HG03135 (cell line): ENCODE results near the gene TBL1XR1.

ENCODE experiments used
- ATAC-seq: cut with Tn5 transposase; IDR thresholded peaks from one replicate; pipeline ENCODE4 v1.9.1; 2021; ENCODE audit warnings: mild to moderate bottlenecking, moderate library complexity; ENCODE audit not compliant: unreplicated experiment

Gene TBL1XR1

DNA sequence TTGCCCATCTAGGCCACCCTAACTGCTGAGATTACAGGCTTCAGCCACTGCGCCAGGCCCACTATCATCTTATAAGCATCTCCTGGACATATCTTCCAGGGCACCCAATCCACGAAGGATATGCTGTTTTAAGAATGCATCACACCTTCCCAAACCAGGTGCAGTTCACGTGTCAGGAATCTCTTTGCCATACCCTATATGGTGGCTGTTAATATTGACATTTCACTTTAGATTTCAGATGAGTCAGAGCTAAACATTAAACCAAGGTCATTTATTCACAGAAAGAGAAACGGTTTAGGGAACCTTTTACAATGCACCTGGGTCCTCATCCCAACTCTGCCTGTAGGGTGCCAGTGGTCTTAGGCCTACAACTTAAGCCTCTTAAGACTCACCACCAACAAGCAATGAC is 85.7 kb downstream of the TBL1XR1 start:
- ATAC-seq: no peak

DNA sequence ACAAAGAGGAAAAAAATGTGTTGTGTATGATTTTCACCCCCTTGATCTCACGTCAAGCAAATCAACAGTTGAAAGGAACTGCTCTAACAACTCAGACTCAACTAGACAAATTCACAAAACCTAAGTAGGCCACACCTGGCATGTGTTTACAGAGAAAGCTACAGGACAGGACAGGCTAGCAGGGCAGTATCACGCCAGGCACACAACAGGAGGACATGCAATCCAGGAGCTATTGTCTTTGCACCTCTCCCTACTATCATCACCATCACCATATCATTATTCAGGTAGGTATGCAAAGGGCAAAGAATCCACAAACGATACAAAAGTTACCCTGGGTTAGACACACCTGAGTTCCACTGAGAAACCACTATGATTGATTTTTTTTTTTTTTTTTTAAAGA is 86.4 kb downstream of the TBL1XR1 start:
- ATAC-seq: no peak

DNA sequence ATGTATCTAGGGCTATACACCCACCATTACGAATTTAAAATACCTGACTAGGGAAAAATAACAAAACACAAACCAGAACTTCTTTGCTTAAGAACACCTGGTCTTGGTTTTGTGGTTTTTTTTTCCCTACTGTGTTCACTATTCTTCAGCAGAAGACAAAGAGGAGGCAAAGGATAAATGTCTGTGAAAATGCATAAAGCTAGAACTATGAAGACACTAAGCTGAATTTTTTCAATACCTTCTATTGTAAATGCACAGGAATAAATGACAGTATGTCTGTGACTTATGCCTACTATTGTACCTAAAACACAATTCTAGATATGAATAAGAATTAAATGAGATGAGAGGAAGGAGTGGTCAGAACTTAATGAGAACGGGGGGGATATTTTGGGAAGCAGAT is 86.9 kb downstream of the TBL1XR1 start:
- ATAC-seq: no peak

DNA sequence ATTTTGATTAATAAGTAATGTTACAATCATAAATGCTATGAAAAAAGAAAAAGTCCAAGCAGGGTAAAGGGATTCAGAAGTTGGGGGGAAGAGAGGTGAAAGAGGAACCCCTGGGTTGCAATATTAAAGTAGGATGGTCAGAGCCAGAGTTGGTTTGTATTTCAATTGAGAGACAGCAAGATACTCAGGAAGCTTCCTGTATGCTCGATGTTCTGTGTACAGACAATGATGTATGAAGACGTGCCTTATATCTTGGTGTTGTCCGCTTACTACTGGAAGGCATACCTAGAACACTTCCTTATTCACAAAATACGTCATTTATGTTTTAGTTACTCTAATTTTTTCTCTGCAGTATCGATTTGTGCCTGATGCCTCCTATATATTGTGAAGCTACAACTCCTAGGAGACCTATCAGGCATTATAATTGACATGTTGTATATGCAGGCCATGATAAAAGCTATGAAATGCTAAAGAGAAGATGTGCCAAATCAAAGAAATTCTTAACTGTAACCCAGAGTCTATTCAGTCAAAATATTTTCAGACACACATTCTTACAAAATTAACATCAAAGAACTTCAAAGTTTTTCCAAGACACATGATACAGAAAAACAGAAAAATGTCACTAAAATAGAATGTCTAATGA is 87.5 kb downstream of the TBL1XR1 start:
- no peak for ATAC-seq

DNA sequence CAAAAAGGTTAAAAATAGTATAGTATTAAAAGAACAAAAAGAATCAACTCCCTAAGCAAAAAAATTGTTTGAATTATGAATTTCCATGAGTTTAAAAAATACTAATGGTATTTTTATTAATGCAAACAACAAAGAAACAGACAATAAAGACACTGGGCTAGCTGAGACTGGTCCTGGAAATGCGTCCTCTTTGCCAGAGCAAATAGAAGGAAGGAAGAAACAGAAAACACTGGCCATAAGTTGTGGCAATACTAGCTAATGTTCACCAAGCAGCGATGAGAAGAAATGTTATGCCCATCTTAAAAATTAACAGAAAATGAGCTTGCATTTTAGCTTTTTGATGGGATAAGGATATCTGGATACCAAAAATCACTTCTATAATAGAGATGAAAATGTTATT is 88.6 kb downstream of the TBL1XR1 start:
- ATAC-seq: no peak

DNA sequence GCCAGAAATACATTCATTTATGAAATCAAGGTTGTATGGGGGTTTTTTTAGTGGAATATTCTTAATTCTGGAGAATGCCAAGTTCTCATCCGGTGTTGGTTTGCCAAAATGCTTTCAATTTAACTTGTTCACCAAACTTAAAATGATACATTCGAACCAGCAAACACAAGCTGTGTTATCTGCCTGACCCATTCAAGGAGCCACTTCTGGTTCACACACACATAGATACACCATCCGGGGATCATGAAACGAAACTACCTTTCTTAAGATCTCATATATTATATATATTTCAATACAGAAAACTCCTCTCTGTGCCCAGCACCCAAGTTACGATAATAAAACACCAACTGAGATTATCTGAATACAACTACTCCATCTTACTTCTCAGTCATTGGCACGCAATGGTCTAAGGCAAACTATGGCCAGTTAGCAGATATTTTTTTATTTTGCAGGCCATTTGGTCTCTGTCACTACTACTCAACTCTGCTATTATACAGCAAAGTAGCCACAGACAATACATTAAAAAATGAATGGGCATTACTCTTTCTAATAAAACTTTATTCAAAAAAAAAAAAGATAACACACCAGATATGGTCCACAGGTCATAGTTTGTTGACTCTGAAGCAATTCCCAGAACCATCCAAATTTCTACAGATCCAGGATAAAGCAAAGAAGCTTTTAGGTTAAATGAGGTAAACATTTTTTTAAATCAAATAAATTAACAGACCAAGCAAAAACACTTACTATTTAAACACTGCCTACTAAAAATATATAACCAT is 89.6 kb downstream of the TBL1XR1 start:
- ATAC-seq: no peak

DNA sequence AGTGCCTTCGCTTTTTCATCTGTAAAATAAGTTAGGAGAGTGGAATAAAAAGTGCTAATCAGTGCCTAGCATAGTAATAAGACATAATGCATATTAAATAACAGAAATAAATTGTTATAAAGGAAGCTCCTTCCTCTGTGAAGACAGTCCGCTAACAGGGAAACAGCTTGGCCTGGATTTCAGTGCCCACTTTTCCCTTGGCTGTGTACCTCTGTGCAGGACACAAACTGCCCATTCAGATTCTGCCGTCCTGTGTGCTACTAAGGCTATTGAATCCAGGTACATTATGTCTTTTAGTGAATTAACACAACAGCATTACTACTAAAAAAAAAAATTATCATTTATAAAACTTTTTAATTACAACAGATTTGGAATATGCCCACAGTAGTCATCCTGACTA is 90.7 kb downstream of the TBL1XR1 start:
- no peak for ATAC-seq

DNA sequence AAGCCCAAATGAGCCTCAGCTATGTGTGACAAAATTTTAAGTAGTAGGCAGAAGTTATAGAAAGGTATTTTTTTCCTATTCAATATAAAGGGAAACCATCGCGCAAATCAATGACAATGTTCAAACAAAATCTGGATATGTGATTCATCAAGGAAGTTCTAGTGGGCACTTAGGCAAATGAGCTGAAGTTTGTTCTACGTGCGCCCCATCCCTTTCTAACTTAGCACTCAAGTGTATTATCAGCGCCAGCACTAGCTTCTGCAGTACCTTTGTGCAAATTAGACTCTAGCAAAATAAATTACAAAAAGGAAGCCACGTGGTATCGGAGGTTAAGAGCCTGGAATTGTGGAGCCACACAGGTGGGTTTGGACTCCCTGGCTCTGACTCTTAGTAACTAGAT is 91.1 kb downstream of the TBL1XR1 start:
- ATAC-seq: no peak

DNA sequence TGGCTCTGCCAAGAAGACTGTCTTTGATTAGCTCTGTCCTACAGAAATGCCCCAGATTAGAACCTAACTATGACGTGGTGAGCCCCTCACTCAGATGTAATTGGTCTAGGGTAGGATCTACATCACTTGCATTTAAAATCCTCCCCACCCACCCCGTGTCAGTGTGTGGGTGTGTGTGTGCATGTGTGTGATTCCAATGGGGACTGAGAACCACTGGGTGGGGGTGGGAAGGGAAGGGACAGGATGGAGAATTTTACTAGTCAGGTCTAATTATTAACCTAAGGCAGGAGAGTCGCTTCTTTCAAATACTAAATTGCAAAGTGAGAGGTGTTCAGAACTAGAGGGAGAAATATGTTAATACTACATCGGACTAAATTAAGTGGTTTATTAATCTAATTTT is 91.7 kb downstream of the TBL1XR1 start:
- no peak for ATAC-seq

DNA sequence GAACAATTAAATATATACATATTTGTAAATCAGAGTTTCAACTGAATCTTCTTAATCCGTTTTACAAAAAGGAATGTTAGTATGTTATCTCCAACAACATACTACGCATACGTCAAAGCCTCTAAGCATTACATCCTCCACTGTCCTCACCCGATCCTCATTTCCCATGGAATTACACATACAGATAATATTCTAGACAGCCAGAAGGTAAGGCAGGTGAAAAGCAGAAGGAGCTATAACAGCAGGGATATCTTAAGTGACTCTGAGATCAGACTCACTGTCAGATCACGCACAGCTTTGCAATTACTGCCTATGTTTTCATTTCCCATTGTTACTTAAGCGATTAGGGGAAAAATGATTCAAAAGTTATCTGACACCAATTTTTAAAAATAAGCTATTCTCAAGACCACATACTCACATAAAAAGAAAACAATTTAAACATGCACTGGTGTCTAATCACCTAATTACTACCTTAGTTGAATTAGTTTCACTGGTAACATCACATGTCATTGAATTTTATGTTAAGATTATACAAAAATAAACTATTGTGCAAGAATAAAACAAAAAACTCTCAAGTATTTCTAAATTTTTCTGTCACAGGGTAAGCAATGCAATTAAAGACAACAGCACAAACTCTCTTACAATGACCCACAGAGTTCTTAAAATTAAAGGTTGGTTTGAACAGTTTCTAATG is 92.8 kb downstream of the TBL1XR1 start:
- no peak for ATAC-seq

DNA sequence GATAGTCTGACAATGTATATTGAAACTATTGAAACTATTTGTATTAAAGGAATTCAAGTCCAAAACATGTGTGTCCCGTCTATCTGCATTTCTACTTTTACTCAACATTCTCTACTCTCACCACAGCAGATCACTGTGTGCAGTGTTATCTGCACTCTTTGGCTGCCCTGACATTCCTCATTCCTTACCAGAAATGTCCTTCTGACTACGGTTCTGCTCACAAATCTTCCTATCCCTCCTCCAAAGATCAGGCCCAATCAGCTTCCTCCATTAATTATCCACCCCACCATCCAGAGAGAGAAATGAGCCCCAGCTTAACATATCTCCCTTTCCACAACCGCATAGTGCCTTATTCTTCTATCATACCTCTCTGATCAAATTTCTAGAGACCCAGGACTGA is 94.7 kb downstream of the TBL1XR1 start:
- ATAC-seq: no peak

DNA sequence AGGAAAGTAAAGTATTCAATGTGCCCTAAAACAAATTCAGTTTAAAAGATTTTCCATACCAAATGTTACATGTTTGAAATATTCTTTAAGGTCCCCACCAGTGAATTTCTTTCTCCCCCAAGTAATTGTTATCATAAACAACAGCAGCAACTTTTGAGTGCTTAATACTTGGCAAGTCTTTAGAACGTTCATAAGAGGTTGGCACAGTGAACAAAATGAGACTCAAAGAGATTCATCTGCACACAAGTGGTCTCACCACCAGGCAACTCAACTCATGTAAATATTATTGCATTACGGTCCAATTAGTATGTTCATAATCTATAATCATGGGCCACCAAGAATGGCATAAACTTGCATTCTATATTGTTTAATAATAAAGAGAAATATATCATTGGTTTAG is 98.7 kb downstream of the TBL1XR1 start:
- no peak for ATAC-seq

DNA sequence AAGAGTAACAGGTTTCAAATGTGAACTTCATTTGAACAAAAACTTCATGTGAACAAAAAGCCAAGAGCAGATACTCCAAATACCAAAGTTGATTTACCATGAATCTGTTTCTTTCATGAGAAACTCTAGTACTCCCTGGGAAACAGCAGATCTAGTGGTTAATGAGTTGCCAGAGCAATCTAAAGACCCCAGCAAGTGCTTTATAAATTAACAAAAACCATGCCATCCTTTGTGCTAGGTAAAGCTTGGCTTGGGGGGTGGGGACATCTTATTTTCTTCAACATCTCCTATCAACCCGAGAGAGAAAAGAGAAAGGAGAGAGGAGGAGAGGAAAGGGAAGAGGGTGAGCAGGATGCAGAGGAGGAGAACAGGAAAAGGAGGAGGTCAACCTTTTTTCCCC is 100.7 kb downstream of the TBL1XR1 start:
- ATAC-seq: no peak

DNA sequence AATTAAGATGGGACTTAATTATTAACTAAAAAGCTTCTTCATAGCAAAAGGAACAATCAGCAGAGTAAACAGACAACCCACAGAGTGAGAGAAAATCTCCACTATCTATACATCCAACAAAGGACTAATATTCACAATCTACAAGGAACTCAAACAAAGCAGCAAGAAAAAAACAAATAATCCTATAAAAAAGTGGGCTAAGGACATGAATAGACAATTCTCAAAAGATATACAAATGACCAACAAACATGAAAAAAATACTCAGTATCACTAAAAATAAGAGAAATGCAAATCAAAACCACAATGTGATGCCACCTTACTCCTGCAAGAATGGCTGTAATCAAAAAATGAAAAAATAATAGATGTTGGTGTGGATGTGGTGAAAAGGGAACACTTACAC is 103.3 kb downstream of the TBL1XR1 start:
- no peak for ATAC-seq

DNA sequence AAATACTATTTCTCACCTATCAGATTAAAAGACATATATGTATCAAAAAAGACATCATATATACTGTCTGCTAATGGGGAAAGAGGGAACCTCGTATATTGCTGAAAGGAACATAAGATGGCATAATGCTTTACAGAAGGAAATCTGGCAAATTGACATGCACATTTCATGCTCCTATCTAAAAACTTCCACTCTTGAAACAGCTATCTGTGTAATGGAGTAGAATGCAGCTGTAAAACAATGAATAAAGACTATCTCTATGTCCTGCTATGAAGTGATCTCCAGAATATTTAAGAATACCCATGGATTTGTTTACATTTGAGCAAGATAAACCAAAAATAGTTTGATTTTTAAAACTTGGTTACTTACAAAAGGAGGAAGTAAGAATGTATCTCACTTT is 107.4 kb downstream of the TBL1XR1 start:
- no peak for ATAC-seq

DNA sequence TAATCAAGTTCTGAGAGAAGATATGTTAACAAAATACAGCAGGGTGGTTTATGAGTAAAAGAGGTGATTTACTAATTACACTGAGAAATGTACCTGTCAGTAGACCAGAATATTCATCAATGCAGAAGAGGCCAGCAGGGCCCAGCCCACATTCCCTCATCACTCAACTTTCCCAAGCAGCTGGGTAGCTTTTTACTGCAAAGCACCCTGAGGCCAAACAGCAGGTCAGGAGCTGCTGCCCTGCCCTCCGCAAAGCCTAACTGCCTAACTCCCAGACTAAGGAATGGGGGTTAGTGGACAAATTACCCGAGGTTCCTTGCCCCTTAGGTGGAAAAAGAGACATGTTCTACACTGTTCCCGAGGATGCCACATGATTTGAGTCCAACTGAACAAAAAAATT is 108.2 kb downstream of the TBL1XR1 start:
- no peak for ATAC-seq

DNA sequence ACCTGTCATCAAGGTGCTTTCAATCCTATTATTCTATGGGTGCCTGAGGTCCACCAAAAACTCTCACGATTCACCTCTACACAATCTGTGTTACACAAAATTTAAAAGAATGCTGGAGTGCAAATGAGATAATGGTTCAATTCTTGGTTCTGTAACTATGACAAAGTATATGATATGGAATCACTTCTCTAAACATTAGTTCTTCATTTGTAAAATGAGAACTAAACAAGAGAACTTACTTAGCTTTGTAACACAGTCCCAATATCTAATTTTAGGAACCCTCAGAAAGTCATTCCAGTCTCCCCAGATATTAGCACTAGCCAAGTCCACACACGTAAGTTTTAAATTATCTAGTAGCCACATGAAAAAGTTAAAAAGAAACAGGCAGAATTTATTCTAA is 111.5 kb downstream of the TBL1XR1 start:
- ATAC-seq: no peak

DNA sequence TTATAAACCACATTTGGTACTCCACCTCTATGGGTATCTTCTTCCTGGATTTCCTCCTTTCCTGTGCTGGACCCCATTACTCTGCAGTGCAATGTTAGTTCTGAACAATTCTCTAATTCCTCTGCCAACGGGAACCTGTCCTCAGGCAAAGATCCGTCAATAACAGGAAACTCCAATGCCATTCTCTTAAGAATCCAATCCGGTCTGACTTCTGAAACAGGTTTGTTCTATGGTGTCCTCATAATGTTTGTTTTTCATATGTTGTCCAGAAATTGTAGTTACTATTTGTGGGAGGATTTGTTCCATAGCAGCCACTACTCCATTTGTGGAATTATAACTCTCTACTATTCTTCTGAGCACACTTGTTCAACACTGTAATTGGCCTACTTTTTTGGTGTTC is 112.7 kb downstream of the TBL1XR1 start:
- ATAC-seq: no peak

DNA sequence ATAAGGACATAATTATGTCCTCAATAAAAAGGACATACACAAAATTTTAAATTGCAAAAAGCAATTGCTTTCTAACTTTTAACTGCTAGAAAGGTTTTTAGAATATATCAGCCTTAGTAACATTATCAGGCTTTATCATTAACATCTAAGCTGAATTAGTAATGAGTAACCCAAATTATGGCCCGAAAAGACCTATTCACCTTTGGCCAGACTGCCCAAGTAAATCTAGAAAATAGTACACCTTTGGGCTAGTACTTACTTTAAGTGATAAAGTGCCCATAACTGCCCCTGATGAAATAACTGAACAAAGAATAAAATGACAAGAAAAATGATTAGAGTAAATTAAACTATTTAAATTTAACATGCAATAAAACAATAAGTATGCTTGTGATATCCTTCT is 117.2 kb downstream of the TBL1XR1 start:
- no peak for ATAC-seq

DNA sequence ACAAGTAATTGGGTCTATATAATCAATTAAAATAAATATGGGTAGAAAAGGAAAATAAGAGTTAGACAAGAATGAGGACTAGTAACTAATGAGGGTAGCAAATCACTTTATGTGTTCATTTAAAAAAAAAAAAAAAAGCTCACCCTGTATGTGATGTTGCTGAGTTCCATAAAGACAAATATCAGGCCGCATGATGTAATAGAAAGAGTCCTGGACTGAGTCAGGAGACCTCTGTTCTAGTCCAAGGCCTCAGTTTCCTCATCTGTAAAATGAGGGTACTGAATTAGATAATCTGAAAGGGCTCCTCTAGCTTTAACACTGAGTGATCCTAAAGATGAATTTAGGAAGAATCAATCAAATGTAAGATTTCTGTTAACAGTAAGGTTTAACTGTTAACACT is 117.6 kb downstream of the TBL1XR1 start:
- no peak for ATAC-seq

DNA sequence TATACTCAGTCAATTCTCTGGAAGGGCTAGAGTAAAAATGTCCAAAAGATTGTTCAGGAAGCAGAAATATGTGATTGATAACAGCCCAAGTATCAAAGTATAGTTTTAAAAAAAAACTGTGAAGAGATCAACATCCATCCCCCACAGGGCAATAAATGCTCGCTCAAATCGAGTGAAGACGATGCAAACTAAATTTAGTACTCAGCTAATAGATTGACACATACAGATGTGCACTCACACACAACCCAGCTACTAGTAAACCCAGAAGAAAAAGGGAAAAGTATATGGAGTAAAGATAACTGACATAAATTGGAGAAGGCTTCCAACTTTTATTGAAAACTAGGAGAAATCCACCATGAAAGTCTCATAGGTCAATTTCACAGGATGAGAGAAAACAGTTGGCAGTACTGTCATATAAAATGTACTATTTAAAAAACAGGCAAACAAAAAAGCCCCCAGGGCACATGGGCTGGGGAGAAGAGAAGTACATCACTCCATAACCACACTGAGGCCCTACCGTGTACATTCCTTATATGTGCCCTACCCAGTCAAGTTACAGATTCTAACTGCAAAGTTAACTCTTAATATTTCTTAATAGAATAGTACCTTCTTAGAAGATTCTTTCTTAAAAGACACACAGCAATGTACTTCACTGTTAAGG is 125.7 kb downstream of the TBL1XR1 start:
- ATAC-seq: no peak
